KBM-7 (cell line): ENCODE measurements around the gene BRCC3.
A peak's percentile ranks its signal among the peaks of the same experiment; 100 is the strongest.
"Not testable (repeated sequence)": the region's sequence is repeated elsewhere in the genome, so short reads cannot be mapped to it uniquely, and the experiment has no call there.

ENCODE experiments used
- DNase-seq: peaks from one replicate; pipeline ENCODE4 v3.0.0-alpha.2; 2015
- in situ Hi-C: fragments of 300-500 bp; cut with MboI; formaldehyde crosslinking; loops from 2 replicates; pipeline ENCODE4 v1.14.3; 2020; ENCODE audit warnings: low sequenced_read_pairs, low pct_unique_long_range_greater_than_20kb, mixed read lengths

BRCC3 gene

GRCh38 chrX:155127940-155128339, 56.6 kb downstream of the BRCC3 start:
- DNase-seq: no peak
- in situ Hi-C loops: no loop called here

GRCh38 chrX:155132110-155132509, 60.8 kb downstream of the BRCC3 start:
- in situ Hi-C loops: no loop called here
- no peak for DNase-seq

GRCh38 chrX:155134255-155134654, 62.9 kb downstream of the BRCC3 start:
- no peak for DNase-seq
- in situ Hi-C loops: no loop called here

GRCh38 chrX:155143959-155144548, 72.7 kb downstream of the BRCC3 start:
- in situ Hi-C loops: no loop called here
- DNase-seq: no peak

- DNase-seq: no peak
- in situ Hi-C loops: no loop called here
These were observed 73.6 kb downstream of the BRCC3 start for GRCh38 chrX:155144926-155145325.

GRCh38 chrX:155147612-155148011, 76.3 kb downstream of the BRCC3 start:
- in situ Hi-C loops, DNase-seq: not testable (repeated sequence)

- DNase-seq, in situ Hi-C loops: not testable (repeated sequence)
These were observed 76.9 kb downstream of the BRCC3 start for GRCh38 chrX:155148166-155148565.

GRCh38 chrX:155148724-155149537, 77.6 kb downstream of the BRCC3 start:
- peak; percentile 79 for DNase-seq
- in situ Hi-C loops: no loop called here

- DNase-seq: no peak
These were observed 98.6 kb downstream of the BRCC3 start for GRCh38 chrX:155169881-155170280.

More at GRCh38 chrX:155169881-155170280, 98.6 kb downstream of the BRCC3 start:
- in situ Hi-C loops: no loop called here
